A549 (cell line): Measurements from ENCODE around the gene CAMKMT.

Experiments used
- CBX8 ChIP-seq: fragments of 200-600 bp; sonication (generic); IDR thresholded peaks from 2 replicates; pipeline ENCODE4 v1.6.1; 2016
- CEBPB ChIP-seq, 2 experiments: fragments of >200 bp in 1 of 2; sonication (Bioruptor Twin) in 1 of 2; formaldehyde crosslinking in 1 of 2; IDR thresholded peaks; 2 replicates each; pipeline ENCODE4 v1.6.1; 2012 to 2016
- KDM1A ChIP-seq: fragments of 200-600 bp; sonication (generic); IDR thresholded peaks from 2 replicates; pipeline ENCODE4 v1.6.1; 2016; ENCODE audit warnings: low read depth, mild to moderate bottlenecking
- NR3C1 ChIP-seq: fragments of >200 bp; sonication (Bioruptor Twin); formaldehyde crosslinking; IDR thresholded peaks from 3 replicates; pipeline ENCODE4 v1.6.1; 2017
- POLR2A ChIP-seq: IDR thresholded peaks from 2 replicates; pipeline ENCODE4 v1.6.1; 2012; ENCODE audit warnings: mild to moderate bottlenecking, low read length
- RARB ChIP-seq: fragments of 250-450 bp; sonication (Bioruptor Pico); IDR thresholded peaks from 2 replicates; pipeline ENCODE4 v1.8.0; 2021; ENCODE audit warnings: mild to moderate bottlenecking, moderate library complexity
- RCOR1 ChIP-seq: fragments of 150-350 bp; IDR thresholded peaks from 2 replicates; pipeline ENCODE4 v1.6.1; 2014; ENCODE audit warnings: antibody characterized with exemption, low read length, low read depth
- TF ChIP-seq, protein P1 (sequence below): fragments of >200 bp; sonication (Bioruptor Twin); formaldehyde crosslinking; IDR thresholded peaks from 3 replicates; pipeline ENCODE4 v1.5.1; 2016
- TF ChIP-seq, protein P2 (sequence below): fragments of 450-650 bp; IDR thresholded peaks from 2 replicates; pipeline ENCODE4 v1.6.1; 2014; ENCODE audit warnings: antibody characterized with exemption

DNA sequence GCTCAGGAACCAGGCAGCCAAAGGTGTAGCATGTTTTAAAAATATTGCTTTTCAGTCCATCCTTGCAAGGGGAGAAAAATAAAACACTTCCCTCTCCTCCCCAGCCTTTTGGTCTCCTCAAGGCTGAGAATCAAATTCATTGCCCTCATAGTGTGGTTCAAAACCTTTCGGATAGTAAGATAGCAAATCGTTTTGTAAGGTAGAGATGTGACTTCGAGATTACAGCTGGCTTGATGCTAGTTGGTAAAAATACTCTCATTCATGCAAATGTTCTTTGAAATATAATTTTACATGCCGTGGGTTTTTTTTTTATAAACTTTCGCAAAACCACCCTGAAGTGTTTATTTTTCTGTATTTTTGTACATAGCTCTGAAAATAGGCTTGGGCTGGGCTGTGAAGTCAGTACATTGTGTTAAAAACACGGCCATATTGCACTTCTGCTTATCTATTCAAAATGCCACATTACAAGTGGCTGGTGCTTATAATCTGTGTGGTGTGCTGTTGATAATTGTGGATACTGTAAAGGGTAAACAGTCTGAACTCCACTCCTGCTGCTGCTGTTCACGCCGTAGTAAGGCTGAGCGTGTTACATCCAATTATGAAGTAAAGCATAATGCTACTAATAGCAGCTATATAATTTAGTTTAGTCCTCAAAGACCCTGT is 407.7 kb downstream of the CAMKMT start:
- TF ChIP-seq, protein P1, sequence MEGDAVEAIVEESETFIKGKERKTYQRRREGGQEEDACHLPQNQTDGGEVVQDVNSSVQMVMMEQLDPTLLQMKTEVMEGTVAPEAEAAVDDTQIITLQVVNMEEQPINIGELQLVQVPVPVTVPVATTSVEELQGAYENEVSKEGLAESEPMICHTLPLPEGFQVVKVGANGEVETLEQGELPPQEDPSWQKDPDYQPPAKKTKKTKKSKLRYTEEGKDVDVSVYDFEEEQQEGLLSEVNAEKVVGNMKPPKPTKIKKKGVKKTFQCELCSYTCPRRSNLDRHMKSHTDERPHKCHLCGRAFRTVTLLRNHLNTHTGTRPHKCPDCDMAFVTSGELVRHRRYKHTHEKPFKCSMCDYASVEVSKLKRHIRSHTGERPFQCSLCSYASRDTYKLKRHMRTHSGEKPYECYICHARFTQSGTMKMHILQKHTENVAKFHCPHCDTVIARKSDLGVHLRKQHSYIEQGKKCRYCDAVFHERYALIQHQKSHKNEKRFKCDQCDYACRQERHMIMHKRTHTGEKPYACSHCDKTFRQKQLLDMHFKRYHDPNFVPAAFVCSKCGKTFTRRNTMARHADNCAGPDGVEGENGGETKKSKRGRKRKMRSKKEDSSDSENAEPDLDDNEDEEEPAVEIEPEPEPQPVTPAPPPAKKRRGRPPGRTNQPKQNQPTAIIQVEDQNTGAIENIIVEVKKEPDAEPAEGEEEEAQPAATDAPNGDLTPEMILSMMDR, result no peak
- no peak for TF ChIP-seq POLR2A
- no peak for TF ChIP-seq KDM1A
- TF ChIP-seq, protein P2, sequence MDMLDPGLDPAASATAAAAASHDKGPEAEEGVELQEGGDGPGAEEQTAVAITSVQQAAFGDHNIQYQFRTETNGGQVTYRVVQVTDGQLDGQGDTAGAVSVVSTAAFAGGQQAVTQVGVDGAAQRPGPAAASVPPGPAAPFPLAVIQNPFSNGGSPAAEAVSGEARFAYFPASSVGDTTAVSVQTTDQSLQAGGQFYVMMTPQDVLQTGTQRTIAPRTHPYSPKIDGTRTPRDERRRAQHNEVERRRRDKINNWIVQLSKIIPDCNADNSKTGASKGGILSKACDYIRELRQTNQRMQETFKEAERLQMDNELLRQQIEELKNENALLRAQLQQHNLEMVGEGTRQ, result no peak
- no peak for TF ChIP-seq CBX8
- TF ChIP-seq NR3C1, result no peak
- TF ChIP-seq CEBPB (IDR thresholded peaks at IDR 0.05), result no peak
- TF ChIP-seq RCOR1, result no peak
- no peak for TF ChIP-seq RARB (CRISPR knock-in tag)
